Measurements from ENCODE around the gene HOOK1.

DNA sequence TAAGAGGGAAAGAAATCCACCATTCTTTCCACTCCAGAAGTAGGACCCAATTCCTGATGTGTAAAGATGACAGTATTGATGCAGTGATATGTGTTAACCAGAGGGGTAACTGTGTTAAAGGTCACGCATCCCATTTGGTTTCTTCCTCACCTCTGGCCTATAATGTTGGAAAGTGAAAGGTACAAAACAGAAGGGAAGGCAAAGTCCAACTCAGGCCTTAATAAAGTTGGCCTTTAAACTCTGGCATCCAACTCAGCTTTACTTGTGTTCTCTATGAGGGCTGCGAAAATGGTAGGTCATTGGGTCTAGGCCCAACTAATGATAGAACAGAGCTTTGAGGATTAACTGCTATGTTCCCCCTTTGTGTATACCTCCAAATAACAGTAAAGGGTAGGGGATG is 93.9 kb downstream of the HOOK1 start:
- no peak for TF ChIP-seq NFE2L1 (CRISPR knock-in tag; IDR thresholded peaks at IDR 0.05)
- no peak for TF ChIP-seq JUN (CRISPR knock-in tag; IDR thresholded peaks at IDR 0.05)
- no peak for TF ChIP-seq SP1 (CRISPR knock-in tag; conservative IDR thresholded peaks at IDR 0.05)
- TF ChIP-seq, protein P1, sequence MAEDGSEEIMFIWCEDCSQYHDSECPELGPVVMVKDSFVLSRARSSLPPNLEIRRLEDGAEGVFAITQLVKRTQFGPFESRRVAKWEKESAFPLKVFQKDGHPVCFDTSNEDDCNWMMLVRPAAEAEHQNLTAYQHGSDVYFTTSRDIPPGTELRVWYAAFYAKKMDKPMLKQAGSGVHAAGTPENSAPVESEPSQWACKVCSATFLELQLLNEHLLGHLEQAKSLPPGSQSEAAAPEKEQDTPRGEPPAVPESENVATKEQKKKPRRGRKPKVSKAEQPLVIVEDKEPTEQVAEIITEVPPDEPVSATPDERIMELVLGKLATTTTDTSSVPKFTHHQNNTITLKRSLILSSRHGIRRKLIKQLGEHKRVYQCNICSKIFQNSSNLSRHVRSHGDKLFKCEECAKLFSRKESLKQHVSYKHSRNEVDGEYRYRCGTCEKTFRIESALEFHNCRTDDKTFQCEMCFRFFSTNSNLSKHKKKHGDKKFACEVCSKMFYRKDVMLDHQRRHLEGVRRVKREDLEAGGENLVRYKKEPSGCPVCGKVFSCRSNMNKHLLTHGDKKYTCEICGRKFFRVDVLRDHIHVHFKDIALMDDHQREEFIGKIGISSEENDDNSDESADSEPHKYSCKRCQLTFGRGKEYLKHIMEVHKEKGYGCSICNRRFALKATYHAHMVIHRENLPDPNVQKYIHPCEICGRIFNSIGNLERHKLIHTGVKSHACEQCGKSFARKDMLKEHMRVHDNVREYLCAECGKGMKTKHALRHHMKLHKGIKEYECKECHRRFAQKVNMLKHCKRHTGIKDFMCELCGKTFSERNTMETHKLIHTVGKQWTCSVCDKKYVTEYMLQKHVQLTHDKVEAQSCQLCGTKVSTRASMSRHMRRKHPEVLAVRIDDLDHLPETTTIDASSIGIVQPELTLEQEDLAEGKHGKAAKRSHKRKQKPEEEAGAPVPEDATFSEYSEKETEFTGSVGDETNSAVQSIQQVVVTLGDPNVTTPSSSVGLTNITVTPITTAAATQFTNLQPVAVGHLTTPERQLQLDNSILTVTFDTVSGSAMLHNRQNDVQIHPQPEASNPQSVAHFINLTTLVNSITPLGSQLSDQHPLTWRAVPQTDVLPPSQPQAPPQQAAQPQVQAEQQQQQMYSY (CRISPR knock-in tag; IDR thresholded peaks at IDR 0.05): no peak
- no peak for TF ChIP-seq ESRRA (CRISPR knock-in tag; IDR thresholded peaks at IDR 0.05; ENCODE audit: borderline replicate concordance)
- TF ChIP-seq MLX (CRISPR knock-in tag; IDR thresholded peaks at IDR 0.05): no peak
- no peak for TF ChIP-seq NFYB (CRISPR knock-in tag; conservative IDR thresholded peaks at IDR 0.05; ENCODE audit: low read depth)
- TF ChIP-seq AFF4 (CRISPR knock-in tag; IDR thresholded peaks at IDR 0.05; ENCODE audit: borderline replicate concordance): no peak
- no peak for TF ChIP-seq ZNF396 (CRISPR knock-in tag; IDR thresholded peaks at IDR 0.05; ENCODE audit: borderline replicate concordance)
- TF ChIP-seq MAX (CRISPR knock-in tag; IDR thresholded peaks at IDR 0.05): no peak
- no peak for TF ChIP-seq ZNF532 (CRISPR knock-in tag; IDR thresholded peaks at IDR 0.05; ENCODE audit: borderline replicate concordance)
- TF ChIP-seq, protein P2, sequence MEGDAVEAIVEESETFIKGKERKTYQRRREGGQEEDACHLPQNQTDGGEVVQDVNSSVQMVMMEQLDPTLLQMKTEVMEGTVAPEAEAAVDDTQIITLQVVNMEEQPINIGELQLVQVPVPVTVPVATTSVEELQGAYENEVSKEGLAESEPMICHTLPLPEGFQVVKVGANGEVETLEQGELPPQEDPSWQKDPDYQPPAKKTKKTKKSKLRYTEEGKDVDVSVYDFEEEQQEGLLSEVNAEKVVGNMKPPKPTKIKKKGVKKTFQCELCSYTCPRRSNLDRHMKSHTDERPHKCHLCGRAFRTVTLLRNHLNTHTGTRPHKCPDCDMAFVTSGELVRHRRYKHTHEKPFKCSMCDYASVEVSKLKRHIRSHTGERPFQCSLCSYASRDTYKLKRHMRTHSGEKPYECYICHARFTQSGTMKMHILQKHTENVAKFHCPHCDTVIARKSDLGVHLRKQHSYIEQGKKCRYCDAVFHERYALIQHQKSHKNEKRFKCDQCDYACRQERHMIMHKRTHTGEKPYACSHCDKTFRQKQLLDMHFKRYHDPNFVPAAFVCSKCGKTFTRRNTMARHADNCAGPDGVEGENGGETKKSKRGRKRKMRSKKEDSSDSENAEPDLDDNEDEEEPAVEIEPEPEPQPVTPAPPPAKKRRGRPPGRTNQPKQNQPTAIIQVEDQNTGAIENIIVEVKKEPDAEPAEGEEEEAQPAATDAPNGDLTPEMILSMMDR (IDR thresholded peaks at IDR 0.05): no peak
